ENCODE results near the gene TTC39C.

Gene TTC39C

DNA sequence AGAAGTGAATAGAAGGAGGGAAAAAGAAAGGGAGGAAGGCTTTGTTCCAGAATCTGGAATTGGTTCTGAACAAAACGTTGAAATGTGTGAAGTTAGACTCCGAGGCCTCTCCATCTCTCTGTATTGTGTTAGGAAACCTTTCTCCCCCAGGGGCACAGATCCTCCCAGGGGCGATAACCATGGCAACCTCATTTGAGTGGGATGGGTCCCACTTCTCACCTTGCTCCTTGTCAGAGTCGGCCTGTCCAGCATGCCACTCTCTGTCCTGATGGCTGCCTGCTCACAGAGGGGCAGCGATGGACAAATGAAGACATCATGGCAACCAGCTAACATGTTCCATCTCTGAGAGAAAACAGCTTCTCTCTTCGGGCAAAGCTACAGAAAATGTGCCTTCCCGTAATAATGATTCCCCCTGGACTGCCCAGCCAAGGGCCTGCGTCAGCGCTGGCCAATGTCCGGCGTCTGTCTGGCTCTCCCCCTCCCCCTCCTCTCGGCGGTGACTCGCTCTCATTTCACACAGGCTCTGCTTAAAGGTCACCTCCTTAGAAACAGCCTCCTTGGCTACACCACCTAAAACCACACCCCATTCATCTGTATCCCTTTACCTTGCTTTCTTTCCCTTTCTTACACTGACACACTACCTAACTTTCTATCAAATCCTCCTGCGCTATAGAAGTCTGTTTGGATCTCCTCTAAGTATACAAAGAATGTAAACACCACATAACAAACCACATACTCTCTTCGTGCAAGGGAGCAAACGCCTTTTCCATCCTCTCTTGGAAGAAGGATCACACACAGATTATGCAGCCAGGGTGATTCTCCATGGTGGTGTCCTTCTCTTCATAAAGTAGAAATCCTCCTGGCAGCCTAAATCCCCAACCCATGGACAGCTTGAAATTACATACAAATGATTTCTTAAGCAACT lies 32.1 kb upstream of the TTC39C start:
- ATAC-seq (no peak), DNase-seq (ENCODE audit: low spot score in 2 of 2) (peak in 1 of 2 donors; percentile 38)
- peaks cover 47% of the 10 kb centered on the region for H3K4me1 Mint-ChIP-seq
- no peak overlapping the region for H3K27ac Mint-ChIP-seq
- no peak overlapping the region for H3K4me3 Mint-ChIP-seq
- H3K36me3 Mint-ChIP-seq, result no peaks in the 10 kb centered on the region
- no peaks in the 10 kb centered on the region for H3K9me3 Mint-ChIP-seq

DNA sequence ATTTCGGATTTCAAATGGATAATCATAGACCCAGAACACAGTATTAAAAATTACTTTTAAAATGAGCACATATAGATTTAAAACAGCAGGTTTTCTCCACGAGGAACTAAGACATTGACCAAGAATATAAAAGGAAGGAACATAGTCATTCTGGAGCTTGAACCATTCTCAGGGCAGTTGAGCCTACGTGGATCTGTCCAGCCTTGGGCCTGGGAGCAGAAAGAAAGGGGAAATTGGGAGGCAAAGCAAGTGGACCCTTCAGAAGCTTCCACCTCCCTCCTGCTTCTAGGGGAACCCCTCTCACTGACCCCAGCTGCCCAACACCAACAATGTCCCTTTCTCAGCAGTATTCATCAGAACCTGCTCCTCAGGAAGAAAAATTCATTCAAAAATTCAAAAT lies 31.4 kb upstream of the TTC39C start:
- peak in 1 of 2 donors; percentile 33 for DNase-seq (ENCODE audit: low spot score in 2 of 2)
- H3K27ac Mint-ChIP-seq, result no peak overlapping the region
- peaks cover 43% of the 10 kb centered on the region for H3K4me1 Mint-ChIP-seq

DNA sequence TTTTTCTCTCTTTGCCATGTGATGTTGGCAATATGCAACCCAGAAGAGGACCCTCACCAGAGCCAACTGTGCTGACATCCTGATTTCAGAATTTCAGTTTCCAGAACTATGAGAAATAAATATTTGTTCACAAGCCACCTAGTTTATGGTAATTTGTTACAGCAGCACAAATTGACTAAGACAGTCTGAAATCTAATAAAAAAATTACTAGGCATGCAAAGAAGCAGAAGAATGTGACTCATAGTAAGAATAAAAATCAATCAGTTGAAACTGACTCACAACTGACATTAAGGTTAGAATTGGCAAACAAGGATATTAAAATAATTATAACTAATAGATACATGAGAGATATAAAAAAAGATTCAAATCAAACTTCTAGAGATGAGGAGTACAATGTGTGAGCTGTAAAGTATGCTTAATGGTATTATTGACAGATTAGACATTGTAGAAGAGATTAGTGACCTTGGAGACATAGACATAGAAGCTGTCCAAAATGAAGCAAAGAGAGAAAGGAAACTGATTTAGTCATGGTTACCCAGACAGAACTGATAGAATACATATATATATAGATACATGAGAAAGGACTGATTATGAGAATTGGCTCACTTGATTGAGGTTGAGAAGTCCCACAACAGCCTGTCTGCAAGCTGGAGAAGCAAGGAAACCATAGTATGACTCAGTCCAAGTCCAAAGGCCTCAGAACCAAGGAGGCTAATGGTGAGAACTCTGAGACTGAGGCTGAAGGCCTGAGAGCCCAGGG lies 27.8 kb upstream of the TTC39C start:
- H3K4me3 Mint-ChIP-seq, result peak overlapping the region; percentile 10

More for the DNA sequence above, 31.4 kb upstream of the TTC39C start:
- Mint-ChIP-seq H3K9me3 (no peaks in the 10 kb centered on the region), H3K36me3 (no peaks in the 10 kb centered on the region), H3K4me3 (no peak overlapping the region)
- ATAC-seq, result no peak

DNA sequence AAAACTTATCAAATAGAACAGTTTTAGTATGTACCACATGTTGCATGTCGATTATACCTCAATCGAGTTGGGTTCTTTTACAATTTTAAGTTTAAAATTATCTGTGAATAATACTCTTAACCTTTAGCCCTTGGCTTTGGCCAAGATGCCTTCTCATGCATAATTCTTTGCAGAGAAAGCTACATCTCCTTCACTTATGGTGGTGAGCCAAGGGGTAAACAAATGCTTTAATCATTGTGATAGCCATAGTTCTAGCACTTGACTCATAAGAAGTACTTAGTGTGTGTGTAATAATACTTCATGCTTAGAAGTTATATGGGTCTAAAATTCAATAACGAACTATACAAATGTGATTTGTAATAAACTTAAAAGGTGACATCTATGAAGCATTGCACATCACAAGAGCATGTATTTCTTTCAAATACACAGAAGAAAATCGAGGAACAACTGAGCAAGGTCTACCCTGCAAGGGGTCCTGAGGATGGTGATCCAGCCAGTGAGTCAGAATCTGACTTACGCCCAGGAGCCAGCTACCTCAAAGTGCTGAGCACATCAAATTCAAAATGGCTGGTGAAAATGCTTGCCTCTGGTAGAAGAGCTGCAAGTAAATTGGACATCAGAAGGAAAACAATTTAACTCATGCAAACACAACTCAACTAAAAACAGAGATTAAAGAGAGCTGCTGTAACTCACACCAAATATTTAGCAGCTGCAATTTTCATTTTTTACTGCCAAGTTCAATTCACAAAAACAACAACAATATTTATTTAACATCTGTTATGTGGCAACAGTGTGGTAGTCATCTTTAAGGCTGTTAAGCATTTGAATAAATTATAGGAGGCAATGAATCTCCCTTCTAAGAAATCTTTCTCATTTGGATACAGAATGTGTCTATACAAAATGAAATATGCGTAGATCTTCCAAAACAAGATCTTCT lies 23.8 kb upstream of the TTC39C start:
- peaks cover 64% of the 10 kb centered on the region for H3K4me1 Mint-ChIP-seq

More for the DNA sequence above, 27.8 kb upstream of the TTC39C start:
- Mint-ChIP-seq H3K9me3 (no peaks in the 10 kb centered on the region), H3K4me1 (peaks cover 64% of the 10 kb centered on the region), H3K36me3 (no peaks in the 10 kb centered on the region), H3K27ac (peak overlapping the region; percentile 18)
- peak in 1 of 2 donors; percentile 54 for DNase-seq (ENCODE audit: low spot score in 2 of 2)
- ATAC-seq, result peak; percentile 94

DNA sequence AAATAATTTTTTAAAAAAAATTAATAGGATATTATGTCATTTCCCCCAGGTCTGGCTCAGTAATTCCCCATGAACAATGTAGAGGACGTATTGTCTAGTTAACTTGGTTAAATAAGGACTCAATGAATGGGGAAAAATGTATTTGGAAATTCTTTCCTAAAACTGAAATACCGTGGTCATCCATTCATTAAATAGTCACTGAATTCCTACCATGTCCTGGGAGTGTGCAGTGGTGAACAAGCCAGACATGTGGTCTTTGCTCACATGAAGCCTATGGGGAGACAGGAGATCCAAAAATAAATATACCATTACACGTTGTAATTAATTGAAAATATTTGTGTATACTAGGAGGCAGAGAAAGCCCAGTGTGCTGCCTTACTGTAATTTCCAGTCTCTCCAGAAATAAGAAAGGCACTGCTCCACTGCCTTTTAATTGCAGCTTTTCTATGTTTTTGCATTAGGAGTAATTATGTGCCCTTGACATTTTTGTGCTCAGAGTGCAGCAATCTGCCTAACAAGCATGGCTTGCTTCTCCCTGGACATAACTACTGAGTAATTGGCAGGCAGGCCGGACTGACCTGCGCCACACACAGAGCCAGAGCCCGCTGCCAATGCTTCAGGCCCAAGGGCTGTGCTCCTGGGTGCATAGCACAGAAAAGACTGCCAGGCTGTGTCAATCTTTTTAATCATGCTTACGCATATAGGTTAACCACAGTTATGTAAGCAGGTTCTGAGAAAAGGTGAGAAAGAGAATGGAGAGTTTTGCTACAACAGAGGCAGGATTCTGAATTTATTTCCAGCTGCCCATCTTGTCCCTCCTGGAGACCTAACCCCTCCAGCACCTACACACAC lies 22.2 kb upstream of the TTC39C start:
- Mint-ChIP-seq H3K36me3 (no peaks in the 10 kb centered on the region), H3K4me3 (peak overlapping the region; percentile 66), H3K4me1 (peaks cover 48% of the 10 kb centered on the region), H3K27ac (peak overlapping the region; percentile 61), H3K9me3 (no peaks in the 10 kb centered on the region)
- DNase-seq (ENCODE audit: low spot score in 2 of 2) (peak in 1 of 2 donors; percentile 72), ATAC-seq (peak; percentile 96)

More for the DNA sequence above, 23.8 kb upstream of the TTC39C start:
- Mint-ChIP-seq H3K9me3 (no peaks in the 10 kb centered on the region), H3K4me3 (peak overlapping the region; percentile 12), H3K27ac (no peak overlapping the region), H3K36me3 (no peaks in the 10 kb centered on the region)
- no peak for ATAC-seq
- no peak for DNase-seq (ENCODE audit: low spot score in 2 of 2)

DNA sequence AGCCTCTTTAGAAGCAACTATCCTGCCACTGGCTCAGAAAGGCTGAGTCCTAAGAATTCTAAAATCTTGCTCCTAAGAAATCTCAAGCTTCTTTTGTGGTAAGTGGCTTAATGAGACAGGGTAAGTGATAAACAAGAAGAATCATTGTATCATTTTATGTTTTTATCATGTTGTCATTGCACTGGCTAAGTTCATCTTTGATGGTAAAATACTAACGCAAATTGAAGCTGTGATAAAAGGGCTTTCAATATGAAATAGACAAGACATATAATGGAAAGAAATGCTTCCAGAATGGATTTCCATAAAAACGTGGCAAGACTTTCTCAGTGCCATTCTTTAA lies 21.6 kb upstream of the TTC39C start:
- no peak for DNase-seq (ENCODE audit: low spot score in 2 of 2)
- Mint-ChIP-seq H3K36me3 (no peaks in the 10 kb centered on the region), H3K4me3 (peak overlapping the region; percentile 66), H3K27ac (peak overlapping the region; percentile 61), H3K4me1 (peaks cover 44% of the 10 kb centered on the region), H3K9me3 (no peaks in the 10 kb centered on the region)
- ATAC-seq, result peak; percentile 52

DNA sequence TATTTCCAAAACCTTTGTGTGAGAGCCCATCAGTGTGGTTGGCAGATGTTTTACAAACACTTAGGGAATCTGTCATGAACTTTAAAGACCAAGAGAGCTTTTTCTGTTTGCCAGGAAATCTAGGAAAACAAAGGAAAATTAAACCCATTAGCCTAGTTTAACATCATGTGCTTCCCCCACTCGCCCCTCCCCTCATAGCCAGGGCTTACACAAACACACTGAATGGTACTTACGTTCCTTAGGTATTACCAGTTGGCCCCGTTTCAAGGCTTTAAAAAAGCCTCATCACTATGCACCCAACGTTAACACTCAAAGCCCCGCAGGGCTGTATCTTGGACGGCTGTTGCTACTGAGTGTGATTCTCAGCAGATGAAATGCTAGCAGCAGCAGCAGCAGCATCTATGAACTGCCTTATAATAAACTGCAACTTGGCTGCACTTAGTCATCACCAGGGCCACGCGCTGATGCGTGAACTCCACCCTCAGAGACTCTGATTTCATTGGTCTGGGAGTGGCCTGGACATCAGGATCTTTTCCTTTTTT lies 20.1 kb upstream of the TTC39C start:
- H3K4me1 Mint-ChIP-seq, result peaks cover 45% of the 10 kb centered on the region

DNA sequence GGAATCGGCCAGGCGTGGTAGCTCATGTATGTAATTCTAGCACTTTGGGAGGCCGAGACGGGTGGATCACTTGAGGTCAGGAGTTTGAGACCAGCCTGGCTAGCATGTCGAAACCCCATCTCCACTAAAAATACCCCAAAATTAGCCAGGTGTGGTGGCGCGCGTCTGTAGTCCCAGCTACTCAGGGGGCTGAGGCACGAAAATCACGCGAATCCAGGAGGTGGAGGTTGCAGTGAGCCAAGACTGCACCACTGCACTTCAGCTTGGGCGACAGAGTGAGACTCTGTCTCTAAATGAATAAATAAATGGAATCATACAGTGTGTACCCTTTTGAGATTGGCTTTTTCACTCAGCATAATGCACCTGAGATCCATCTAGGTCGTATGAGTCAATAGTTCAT lies 19.4 kb upstream of the TTC39C start:
- no peak for ATAC-seq
- H3K27ac Mint-ChIP-seq, result no peak overlapping the region
- DNase-seq (ENCODE audit: low spot score in 2 of 2), result no peak
- H3K4me3 Mint-ChIP-seq, result peak overlapping the region; percentile 66
- H3K4me1 Mint-ChIP-seq, result peaks cover 45% of the 10 kb centered on the region
- no peaks in the 10 kb centered on the region for H3K36me3 Mint-ChIP-seq
- no peaks in the 10 kb centered on the region for H3K9me3 Mint-ChIP-seq

More for the DNA sequence above, 20.1 kb upstream of the TTC39C start:
- DNase-seq (ENCODE audit: low spot score in 2 of 2) (no peak), ATAC-seq (peak; percentile 69)
- peak overlapping the region; percentile 66 for H3K4me3 Mint-ChIP-seq
- H3K27ac Mint-ChIP-seq, result peak overlapping the region; percentile 24
- H3K9me3 Mint-ChIP-seq, result no peaks in the 10 kb centered on the region
- H3K36me3 Mint-ChIP-seq, result no peaks in the 10 kb centered on the region

DNA sequence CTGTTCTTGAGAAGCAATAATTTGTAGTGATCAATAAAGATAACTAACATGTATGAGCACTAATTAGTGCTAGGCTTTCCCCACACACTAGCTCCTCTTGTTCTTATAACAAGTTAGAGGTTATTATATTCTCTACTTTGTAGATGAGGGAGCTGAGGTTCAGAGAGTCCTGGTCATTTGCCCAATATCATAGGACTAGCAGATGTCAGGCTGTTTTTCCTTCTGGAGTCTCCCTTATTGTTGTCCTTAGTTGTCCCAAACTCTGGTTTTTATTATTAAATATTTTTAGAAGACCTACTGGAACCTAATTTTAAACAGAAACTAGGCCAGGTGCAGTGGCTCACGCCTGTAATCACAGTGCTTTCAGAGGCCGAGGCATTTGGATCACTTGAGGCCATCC lies 16.5 kb upstream of the TTC39C start:
- Mint-ChIP-seq H3K9me3 (no peaks in the 10 kb centered on the region), H3K36me3 (no peaks in the 10 kb centered on the region), H3K27ac (peak overlapping the region; percentile 89), H3K4me1 (peaks cover 45% of the 10 kb centered on the region), H3K4me3 (peak overlapping the region; percentile 58)
- no peak for DNase-seq (ENCODE audit: low spot score in 2 of 2)
- ATAC-seq, result no peak

DNA sequence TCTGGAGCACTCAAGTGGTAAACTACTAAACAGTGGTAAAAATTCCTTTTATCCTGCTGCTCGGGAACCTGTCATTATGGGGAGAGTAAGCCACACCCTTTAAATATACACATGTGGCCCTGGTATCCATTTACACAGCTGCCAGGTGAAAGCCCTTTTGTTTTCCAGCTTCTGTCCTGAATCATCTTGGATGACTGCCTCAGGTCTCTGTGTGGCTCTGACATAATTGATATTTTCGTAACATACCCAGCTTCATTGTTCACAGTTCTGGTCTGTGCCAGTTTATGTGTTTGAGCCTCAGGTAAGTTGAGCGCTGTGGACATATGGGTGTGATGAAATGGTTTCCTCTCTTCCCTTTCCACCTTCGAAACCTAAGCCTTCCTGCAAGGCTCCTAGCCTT lies 15.7 kb upstream of the TTC39C start:
- peaks cover 50% of the 10 kb centered on the region for H3K4me1 Mint-ChIP-seq
- DNase-seq (ENCODE audit: low spot score in 2 of 2) (no peak), ATAC-seq (peak; percentile 5)
- H3K36me3 Mint-ChIP-seq, result no peaks in the 10 kb centered on the region
- H3K4me3 Mint-ChIP-seq, result peak overlapping the region; percentile 58
- no peaks in the 10 kb centered on the region for H3K9me3 Mint-ChIP-seq
- H3K27ac Mint-ChIP-seq, result peak overlapping the region; percentile 76

DNA sequence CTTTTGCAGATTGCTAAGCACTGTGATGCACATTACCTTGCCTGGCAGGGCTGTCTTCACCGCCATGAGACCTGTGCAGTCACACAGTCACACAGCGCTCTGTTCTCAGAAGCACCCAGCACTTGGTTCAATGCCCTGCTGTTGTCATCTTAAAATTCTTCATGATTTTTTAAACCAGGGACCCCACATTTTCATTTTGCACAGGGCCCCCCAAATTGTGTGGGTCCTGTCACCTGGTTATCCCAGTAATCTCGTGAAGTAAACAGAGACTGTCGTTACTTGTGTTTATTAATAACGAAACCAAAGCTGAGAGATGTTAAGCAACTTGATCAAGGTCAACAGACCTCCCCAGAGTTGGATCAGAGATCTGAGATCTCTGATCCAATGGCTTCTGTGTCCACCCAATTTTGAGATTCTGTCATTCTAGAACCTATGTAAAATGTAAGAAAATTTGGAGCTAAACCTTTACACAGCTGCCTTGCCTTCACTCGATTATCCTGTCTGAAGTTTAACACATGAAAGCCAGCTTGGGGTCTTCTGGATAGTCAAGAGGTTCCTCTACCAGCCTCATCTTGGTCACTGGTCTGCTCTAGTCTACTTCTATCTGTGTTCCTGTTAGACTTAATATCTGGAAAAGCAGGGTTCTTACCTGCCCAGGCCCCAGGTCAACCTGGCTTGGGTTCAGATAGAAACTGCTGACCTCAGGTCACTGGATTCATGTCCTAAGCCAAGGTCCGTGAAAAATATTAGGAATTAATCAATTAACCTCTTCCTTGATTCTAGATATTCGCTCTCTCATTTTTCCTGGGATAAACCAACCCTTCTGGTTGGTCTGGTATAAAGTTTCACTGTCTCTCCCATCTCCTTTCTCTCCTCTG lies 13.7 kb upstream of the TTC39C start:
- Mint-ChIP-seq H3K27ac (peak overlapping the region; percentile 10), H3K36me3 (no peaks in the 10 kb centered on the region), H3K4me1 (peaks cover 57% of the 10 kb centered on the region), H3K9me3 (no peaks in the 10 kb centered on the region), H3K4me3 (peak overlapping the region; percentile 58)
- ATAC-seq, result peak; percentile 79
- DNase-seq (ENCODE audit: low spot score in 2 of 2), result no peak

DNA sequence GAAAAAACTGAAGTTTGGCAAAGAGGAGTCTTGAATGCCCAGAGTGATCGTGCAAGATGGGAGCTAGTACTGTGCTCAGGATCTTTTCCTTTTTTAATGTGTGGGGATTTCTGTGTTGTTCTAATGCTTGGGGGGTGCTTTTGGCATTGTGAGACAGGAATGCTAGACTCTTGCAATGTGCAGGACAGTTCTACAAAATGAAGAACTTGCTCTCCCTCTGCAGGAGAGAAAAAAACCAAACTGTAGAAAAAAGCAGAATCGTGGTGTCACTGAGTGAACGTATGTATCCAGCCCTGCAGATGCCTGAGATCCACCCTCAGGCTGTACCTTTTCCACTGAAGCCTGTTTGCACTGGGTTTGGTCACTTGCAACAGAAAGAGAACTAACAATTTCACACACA lies 12.1 kb upstream of the TTC39C start:
- peaks cover 57% of the 10 kb centered on the region for H3K4me1 Mint-ChIP-seq
- ATAC-seq, result no peak

DNA sequence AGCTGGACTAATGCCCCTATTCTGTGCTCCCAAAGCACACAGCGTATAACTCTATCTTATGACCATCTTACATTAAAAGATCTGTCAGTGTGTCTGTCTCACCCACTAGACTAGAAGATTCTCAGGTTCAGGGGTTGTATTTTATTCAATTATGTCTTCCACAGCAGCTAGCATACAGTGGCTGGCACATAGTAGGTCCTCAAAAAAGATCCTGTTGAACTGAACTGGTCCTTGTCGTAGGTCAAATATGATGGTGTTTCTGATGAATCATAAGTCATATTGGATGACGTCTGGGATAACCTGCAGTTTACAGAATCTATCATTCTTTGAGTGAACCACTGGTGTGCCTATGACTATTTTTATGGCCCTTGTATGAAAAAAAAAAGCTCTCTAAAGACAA lies 11.3 kb upstream of the TTC39C start:
- Mint-ChIP-seq H3K9me3 (no peaks in the 10 kb centered on the region), H3K27ac (peak overlapping the region; percentile 26), H3K36me3 (no peaks in the 10 kb centered on the region), H3K4me3 (peak overlapping the region; percentile 58), H3K4me1 (peaks cover 62% of the 10 kb centered on the region)
- DNase-seq (ENCODE audit: low spot score in 2 of 2) (no peak), ATAC-seq (no peak)

More for the DNA sequence above, 12.1 kb upstream of the TTC39C start:
- H3K36me3 Mint-ChIP-seq, result no peaks in the 10 kb centered on the region
- no peaks in the 10 kb centered on the region for H3K9me3 Mint-ChIP-seq
- DNase-seq (ENCODE audit: low spot score in 2 of 2), result no peak
- H3K4me3 Mint-ChIP-seq, result peak overlapping the region; percentile 58
- no peak overlapping the region for H3K27ac Mint-ChIP-seq

All from stimulated activated effector memory CD8-positive, alpha-beta T cell treated with anti-CD3 and anti-CD28 coated beads, Interleukin-12 subunit alpha, Interleukin-12 subunit beta, amount 100 ng/mL, for 72 hours (primary cell).